ENCODE measurements around the gene AKIRIN2.
"Not testable (repeated sequence)": the region's sequence is repeated elsewhere in the genome, so short reads cannot be mapped to it uniquely, and the experiment has no call there.

Gene AKIRIN2

GRCh38 chr6:87697581-87698546 lies 4.2 kb downstream of the AKIRIN2 start:
- peak in 1 of 2 experiments; percentile 42 for DNase-seq (ENCODE audit: low read depth in 1 of 2, low spot score in 1 of 2)
- Histone ChIP-seq H3K4me3 (replicated peaks; ENCODE audit: insufficient read depth, low read length) (peak overlapping the region; percentile 89), H3K27ac (replicated peaks) (peak overlapping the region; percentile 4; the same call in 1 of the 2 replicates), H3K27me3 (ENCODE audit: insufficient read depth, poor library complexity, severe bottlenecking) (no peaks in the 10 kb centered on the region)
- no peak for TF ChIP-seq POLR2AphosphoS5 (IDR thresholded peaks at IDR 0.05; ENCODE audit: low read depth)
- no peak; the same call in 1 of the 2 replicates for TF ChIP-seq SPI1 (IDR thresholded peaks at IDR 0.05; ENCODE audit: borderline replicate concordance, low read depth)

- not testable (repeated sequence) for H3K27me3 ChIP-seq (ENCODE audit: insufficient read depth, poor library complexity, severe bottlenecking); H3K4me3 ChIP-seq (replicated peaks; ENCODE audit: insufficient read depth, low read length); H3K27ac ChIP-seq (replicated peaks); DNase-seq (ENCODE audit: low read depth in 1 of 2, low spot score in 1 of 2)
Observed at GRCh38 chr6:87696817-87697216, 5.2 kb downstream of the AKIRIN2 start.

GRCh38 chr6:87692086-87692485 lies 9.9 kb downstream of the AKIRIN2 start:
- H3K27me3 ChIP-seq (ENCODE audit: insufficient read depth, poor library complexity, severe bottlenecking) = no peaks in the 10 kb centered on the region
- no peak overlapping the region for H3K4me3 ChIP-seq (replicated peaks; ENCODE audit: insufficient read depth, low read length)
- H3K27ac ChIP-seq (replicated peaks) = no peak overlapping the region
- no peak for DNase-seq (ENCODE audit: low read depth in 1 of 2, low spot score in 1 of 2)
- TF ChIP-seq CTCF (IDR thresholded peaks at IDR 0.05; ENCODE audit: insufficient read depth, low read length) (no peak), GABPA (IDR thresholded peaks at IDR 0.05; ENCODE audit: low read depth) (no peak), REST (IDR thresholded peaks at IDR 0.05; ENCODE audit: insufficient replicate concordance, low read depth) (no peak), SPI1 (IDR thresholded peaks at IDR 0.05; ENCODE audit: borderline replicate concordance, low read depth) (no peak)

GRCh38 chr6:87690441-87690840 lies 11.6 kb downstream of the AKIRIN2 start:
- Histone ChIP-seq H3K4me3 (replicated peaks; ENCODE audit: insufficient read depth, low read length) (no peak overlapping the region), H3K27ac (replicated peaks) (peak overlapping the region; percentile 17; the same call in 1 of the 2 replicates), H3K27me3 (ENCODE audit: insufficient read depth, poor library complexity, severe bottlenecking) (no peaks in the 10 kb centered on the region)
- no peak for DNase-seq (ENCODE audit: low read depth in 1 of 2, low spot score in 1 of 2)
- TF ChIP-seq REST (IDR thresholded peaks at IDR 0.05; ENCODE audit: insufficient replicate concordance, low read depth) = no peak
- TF ChIP-seq POLR2AphosphoS5 (IDR thresholded peaks at IDR 0.05; ENCODE audit: low read depth) = no peak
- no peak for TF ChIP-seq CTCF (IDR thresholded peaks at IDR 0.05; ENCODE audit: insufficient read depth, low read length)
- TF ChIP-seq GABPA (IDR thresholded peaks at IDR 0.05; ENCODE audit: low read depth) = no peak
- TF ChIP-seq SPI1 (IDR thresholded peaks at IDR 0.05; ENCODE audit: borderline replicate concordance, low read depth) = no peak

GRCh38 chr6:87687893-87688292 lies 14.1 kb downstream of the AKIRIN2 start:
- H3K27ac ChIP-seq (replicated peaks); H3K27me3 ChIP-seq (ENCODE audit: insufficient read depth, poor library complexity, severe bottlenecking); DNase-seq (ENCODE audit: low read depth in 1 of 2, low spot score in 1 of 2); H3K4me3 ChIP-seq (replicated peaks; ENCODE audit: insufficient read depth, low read length): not testable (repeated sequence)
